HL-60 (cell line): ENCODE data around the gene ALKBH6.

Experiments
- CTCF ChIP-seq: IDR thresholded peaks from one replicate; pipeline ENCODE4 v1.5.1; 2011; ENCODE audit warnings: low read length, control low read depth, inconsistent platforms; ENCODE audit not compliant: insufficient read depth
- POLR2AphosphoS5 ChIP-seq: IDR thresholded peaks from 2 replicates; pipeline ENCODE4 v1.6.1; 2012; ENCODE audit warnings: low read depth
- SPI1 ChIP-seq: IDR thresholded peaks from 2 replicates; pipeline ENCODE4 v1.6.1; 2012; ENCODE audit warnings: low read depth, mild to moderate bottlenecking, borderline replicate concordance

- TF ChIP-seq SPI1 = no peak
- no peak for TF ChIP-seq CTCF
- no peak for TF ChIP-seq POLR2AphosphoS5
Measured at GRCh38 chr19:36023432-36023831, 9.4 kb upstream of the ALKBH6 start.
